Skeletal muscle cell (primary cell): Measurements from ENCODE around the gene CRYBG2.
"Not testable (repeated sequence)": the region's sequence is repeated elsewhere in the genome, so short reads cannot be mapped to it uniquely, and the experiment has no call there.

ENCODE experiments used
- DNase-seq: peaks from one replicate; pipeline ENCODE4 v3.0.0-alpha.2; 2010; ENCODE audit warnings: low read depth
- H3K4me3 ChIP-seq: 2 replicates; pipeline ENCODE4 v1.5.1; 2011; ENCODE audit warnings: low read depth, mild to moderate bottlenecking, control low read depth, low read length, moderate library complexity

CRYBG2 gene

GRCh38 chr1:26300578-26301275 lies 53.2 kb downstream of the CRYBG2 start:
- no peak overlapping the region for H3K4me3 ChIP-seq
- no peak for DNase-seq

DNA sequence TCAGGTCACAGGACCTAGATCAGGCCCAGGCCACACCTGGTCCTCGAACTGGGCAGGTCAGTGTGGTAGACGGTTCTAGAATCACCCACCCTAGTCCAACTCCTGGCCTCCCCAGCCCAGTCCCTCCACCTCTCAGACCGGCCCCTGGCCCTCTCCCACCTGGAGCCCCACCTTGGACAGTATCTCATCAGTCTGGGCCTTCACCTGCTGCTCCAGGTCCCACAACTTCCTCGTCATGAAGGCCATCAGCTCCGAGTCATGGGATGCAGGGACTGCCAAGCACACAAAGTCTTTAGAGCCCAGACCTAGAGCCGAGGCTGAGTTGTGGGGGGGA lies 56.2 kb downstream of the CRYBG2 start:
- DNase-seq = no peak

GRCh38 chr1:26297057-26297790 lies 56.7 kb downstream of the CRYBG2 start:
- no peak overlapping the region for H3K4me3 ChIP-seq
- no peak for DNase-seq

More for the DNA sequence above, 56.2 kb downstream of the CRYBG2 start:
- no peak overlapping the region for H3K4me3 ChIP-seq

- H3K4me3 ChIP-seq = no peak overlapping the region
- DNase-seq = no peak
These were observed 57.4 kb downstream of the CRYBG2 start for GRCh38 chr1:26296340-26297056.

GRCh38 chr1:26295194-26296138 lies 58.5 kb downstream of the CRYBG2 start:
- no peak overlapping the region for H3K4me3 ChIP-seq
- no peak for DNase-seq

DNA sequence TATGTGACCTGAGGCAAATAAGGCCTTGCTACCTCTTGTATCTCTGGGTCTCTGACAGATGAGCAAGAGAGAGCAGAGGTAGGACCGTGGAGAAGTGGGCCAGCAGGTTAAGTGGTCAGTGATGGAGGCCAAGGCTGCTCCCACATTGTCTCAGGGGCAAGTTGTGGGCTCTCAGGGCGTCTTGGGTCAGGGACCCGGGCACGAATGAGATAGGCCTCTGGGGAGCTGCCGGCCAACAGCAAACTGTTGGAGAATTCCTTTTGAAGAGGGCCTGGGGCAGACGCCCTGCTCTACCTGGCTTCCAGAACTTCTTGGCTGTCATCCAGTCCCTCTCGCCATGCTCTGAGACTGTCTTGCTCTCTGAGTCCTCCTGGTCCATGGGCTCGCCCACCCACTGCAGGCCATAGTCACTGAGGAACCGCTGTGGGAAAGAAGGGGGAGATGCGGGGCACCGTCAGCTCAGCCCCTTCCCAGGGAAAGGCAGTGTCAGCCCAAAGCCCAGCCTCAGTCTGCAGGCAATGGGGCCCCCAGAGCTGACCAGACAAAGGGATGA lies 59.9 kb downstream of the CRYBG2 start:
- no peak overlapping the region for H3K4me3 ChIP-seq
- DNase-seq = no peak

DNA sequence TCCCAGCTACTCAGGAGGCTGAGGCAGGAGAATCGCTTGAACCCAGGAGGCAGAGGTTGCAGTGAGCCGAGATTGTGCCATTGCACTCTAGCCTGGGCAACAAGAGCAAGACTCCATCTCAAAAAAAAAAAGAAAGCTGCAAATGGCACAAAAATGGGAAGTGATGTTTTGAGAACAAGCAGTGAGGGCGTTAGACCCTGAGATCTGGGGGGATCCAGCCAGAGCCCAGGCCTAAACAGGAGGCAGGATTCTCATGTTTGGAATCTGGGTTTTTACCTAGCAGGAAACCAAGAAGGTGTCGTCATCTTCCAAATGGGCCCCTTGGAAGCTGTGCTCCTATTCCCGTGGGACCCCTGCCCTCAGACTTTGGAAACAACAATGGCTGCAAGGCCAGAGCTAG lies 61.2 kb downstream of the CRYBG2 start:
- not testable (repeated sequence) for H3K4me3 ChIP-seq, DNase-seq

DNA sequence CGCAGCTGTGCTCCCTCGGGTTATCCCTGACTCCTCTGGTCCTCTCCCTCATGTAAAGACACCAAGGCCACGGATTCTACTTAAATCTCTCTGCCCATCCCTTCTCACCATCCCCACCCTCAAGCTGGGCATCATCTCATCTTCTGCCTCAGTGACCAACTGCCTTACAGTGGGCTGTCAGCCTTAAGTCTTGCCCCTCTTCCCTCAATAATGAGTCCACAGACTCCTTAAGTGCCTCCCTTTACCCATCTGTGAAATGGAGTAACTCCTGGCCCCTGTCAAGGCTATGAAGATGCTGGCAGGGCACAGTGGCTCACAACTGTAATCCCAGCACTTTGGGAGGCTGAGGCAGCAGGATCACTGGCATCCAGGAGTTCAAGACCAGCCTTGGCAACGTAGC lies 62.0 kb downstream of the CRYBG2 start:
- no peak overlapping the region for H3K4me3 ChIP-seq
- DNase-seq = no peak

DNA sequence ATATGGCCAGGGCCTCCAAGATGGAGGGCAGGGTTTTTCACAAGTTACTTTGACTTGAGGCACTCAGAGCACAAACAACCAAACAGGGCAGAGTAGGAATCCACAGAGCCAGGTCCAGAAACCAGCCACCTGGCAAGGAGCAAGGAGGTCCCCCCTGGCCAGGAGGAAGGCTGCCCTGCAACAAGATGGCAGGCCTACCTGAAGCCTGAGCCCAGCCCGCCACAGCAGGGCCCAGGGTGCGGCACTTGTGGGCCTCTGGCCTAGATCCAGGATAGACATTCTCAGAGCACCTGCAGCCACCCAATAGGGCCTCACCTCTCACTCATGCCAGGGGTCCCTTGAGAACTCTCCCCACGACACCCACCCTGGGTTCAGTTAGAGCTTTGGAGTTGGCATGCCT lies 62.5 kb downstream of the CRYBG2 start:
- no peak overlapping the region for H3K4me3 ChIP-seq
- DNase-seq = no peak

DNA sequence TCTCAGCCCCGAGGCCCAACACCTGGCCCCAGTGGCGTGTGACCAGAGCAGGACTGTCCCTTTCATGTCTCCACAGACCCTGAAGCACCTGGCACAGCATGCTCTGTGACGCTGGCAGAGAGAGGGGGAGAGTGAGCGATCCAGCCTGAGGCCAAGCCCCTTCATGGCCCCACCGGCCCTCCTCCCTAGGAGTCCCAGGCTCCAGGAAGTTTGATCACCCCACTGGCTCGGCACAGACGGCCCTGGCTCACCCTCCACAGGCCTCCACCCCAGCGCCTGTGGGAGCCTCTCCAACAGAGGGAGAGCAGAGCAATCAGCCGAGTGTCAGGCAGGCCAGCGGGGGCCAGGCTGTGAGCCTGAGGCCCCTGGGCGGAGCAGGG lies 63.1 kb downstream of the CRYBG2 start:
- DNase-seq = no peak
- no peak overlapping the region for H3K4me3 ChIP-seq

- H3K4me3 ChIP-seq = no peak overlapping the region
- DNase-seq = no peak
These were observed 63.6 kb downstream of the CRYBG2 start for GRCh38 chr1:26290122-26290881.

GRCh38 chr1:26289158-26290059 lies 64.5 kb downstream of the CRYBG2 start:
- H3K4me3 ChIP-seq = no peak overlapping the region

DNA sequence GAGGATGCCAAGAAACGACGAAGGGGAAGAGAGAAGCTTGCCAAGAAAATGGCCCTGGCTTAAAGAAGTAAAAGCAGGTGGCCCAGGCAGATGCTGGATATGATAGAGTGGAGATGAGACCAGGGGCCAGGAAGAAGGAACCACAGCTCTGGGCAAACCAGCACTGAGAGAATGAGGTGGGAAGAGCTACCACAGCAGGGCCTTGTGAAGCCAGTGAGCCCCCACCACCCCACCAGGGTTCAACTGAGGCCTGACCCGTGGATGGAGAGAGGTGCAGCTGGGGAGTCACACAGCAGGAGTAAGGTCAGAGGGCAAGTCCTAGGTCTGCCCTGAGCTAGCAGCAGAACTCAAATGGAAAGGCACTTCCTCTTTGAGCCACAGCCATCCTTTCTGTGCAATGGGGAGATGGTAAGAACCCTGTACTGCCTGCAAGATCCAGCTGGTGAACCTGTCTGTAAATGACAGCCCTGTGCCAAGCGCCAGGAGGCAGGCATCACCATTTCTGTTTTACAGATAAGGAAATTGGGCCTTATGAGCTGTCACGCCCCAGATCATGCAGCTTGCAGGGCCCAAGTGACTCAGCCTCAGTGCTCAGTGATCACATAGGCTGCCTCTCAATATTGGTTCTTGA lies 65.5 kb downstream of the CRYBG2 start:
- no peak for DNase-seq
- H3K4me3 ChIP-seq = no peak overlapping the region

More at GRCh38 chr1:26289158-26290059, 64.5 kb downstream of the CRYBG2 start:
- no peak for DNase-seq

DNA sequence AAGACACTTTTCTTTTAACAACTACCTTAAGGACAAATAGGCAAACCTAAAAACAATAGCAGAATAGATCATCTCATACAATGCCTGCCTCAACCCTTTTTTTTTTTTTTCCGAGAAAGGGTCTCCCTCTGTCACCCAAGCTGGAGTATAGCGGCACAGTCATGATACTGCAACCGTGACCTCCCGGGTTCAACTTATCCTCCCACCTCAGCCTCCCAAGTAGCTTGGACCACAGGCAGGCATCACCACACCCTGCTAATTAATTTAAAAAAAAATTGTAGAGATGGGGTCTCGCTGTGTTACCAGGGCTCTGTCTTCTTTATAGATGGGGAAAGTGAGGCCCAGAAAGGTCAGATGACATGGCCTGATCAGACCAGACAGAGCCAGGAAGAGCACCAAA lies 66.1 kb downstream of the CRYBG2 start:
- no peak overlapping the region for H3K4me3 ChIP-seq
- DNase-seq = no peak

GRCh38 chr1:26287033-26287711 lies 66.8 kb downstream of the CRYBG2 start:
- no peak for DNase-seq

DNA sequence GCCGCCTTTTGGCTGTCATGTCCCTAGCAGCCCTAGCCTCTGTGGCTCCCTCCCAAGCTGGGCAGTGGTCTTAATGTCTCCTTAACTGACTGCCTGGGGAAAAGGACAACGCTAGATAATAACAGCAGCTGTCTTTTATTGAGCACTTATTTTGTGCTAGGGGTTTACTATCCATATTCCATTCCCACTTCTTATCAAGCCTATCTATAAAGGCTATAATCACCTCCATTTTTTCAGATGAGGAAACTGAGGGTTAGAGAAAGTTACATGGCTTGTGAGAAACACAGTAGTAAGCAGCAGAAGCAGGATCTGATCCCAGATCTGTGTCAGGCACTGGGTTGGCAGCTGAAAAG lies 67.9 kb downstream of the CRYBG2 start:
- no peak overlapping the region for H3K4me3 ChIP-seq
- no peak for DNase-seq

More at GRCh38 chr1:26287033-26287711, 66.8 kb downstream of the CRYBG2 start:
- no peak overlapping the region for H3K4me3 ChIP-seq
